Vagina (tissue), 2 donors: Measurements from ENCODE around the gene DCDC2. TPM values are rescaled to one million over a fixed set of nuclear protein-coding genes. Genes with fewer than 3 reads are reported as not detected.

ENCODE experiments used
- DNase-seq, 2 donors: peaks; one replicate each; pipeline ENCODE4 v3.0.0-alpha.2; 2017; ENCODE audit errors: extremely low spot score in 2 of 2
- H3K27ac ChIP-seq: fragments of 200-600 bp; sonication (generic); one replicate; pipeline ENCODE4 v1.5.1; 2019
- H3K27me3 ChIP-seq: fragments of 200-600 bp; sonication (generic); one replicate; pipeline ENCODE4 v1.5.1; 2019
- H3K36me3 ChIP-seq, 2 donors: fragments of 200-600 bp; sonication (generic); one replicate each; pipeline ENCODE4 v1.5.1; 2017 to 2019
- H3K4me1 ChIP-seq: fragments of 200-600 bp; sonication (generic); one replicate; pipeline ENCODE4 v1.5.1; 2019
- H3K4me3 ChIP-seq, 2 donors: fragments of 200-600 bp; sonication (generic); 1 replicate in 1 of 2; 2 replicates in 1 of 2; pipeline ENCODE4 v1.5.1; 2016 to 2019
- H3K9me3 ChIP-seq: fragments of 200-600 bp; sonication (generic); one replicate; pipeline ENCODE4 v1.5.1; 2019
- CTCF ChIP-seq, 3 experiments: fragments of 450-650 bp in 2 of 3; fragments of 200-600 bp in 1 of 3; sonication (generic) in 1 of 3; IDR thresholded peaks; one replicate each; pipeline ENCODE4 v1.5.1; 2017 to 2019; ENCODE audit warnings: antibody characterized with exemption in 3 of 3, mild to moderate bottlenecking in 2 of 3, moderate library complexity in 2 of 3
- POLR2A ChIP-seq, 2 donors: fragments of 450-650 bp; IDR thresholded peaks; one replicate each; pipeline ENCODE4 v1.6.1; 2017; ENCODE audit warnings: antibody characterized with exemption in 2 of 2, mild to moderate bottlenecking in 2 of 2, moderate library complexity in 2 of 2
- POLR2AphosphoS5 ChIP-seq, 2 donors: sonication (generic); formaldehyde crosslinking; IDR thresholded peaks; one replicate each; pipeline ENCODE4 v1.9.0; 2017; ENCODE audit warnings: antibody characterized with exemption in 2 of 2, mild to moderate bottlenecking in 2 of 2, low read depth in 1 of 2; ENCODE audit not compliant: insufficient read depth in 1 of 2
- intact Hi-C: fragments of 100-400 bp; cut with DNase I; formaldehyde crosslinking; loops from one replicate; pipeline ENCODE4 v1.15.1; 2023
- total RNA-seq: library from RNA; depleted of rRNA; stranded (reverse); fragments of >200 nt; gene quantifications from one replicate; pipeline ENCODE4 v1.2.3, GENCODE V29; 2016

Gene DCDC2
- total RNA-seq, 1 donor from 2014 or later, result not detected

GRCh38 chr6:24344976-24345375, 12.9 kb downstream of the DCDC2 start:
- intact Hi-C loops, result no loop called here
- no peaks in the 10 kb centered on the region for H3K4me1 ChIP-seq
- DNase-seq, result no peak
- no peaks in the 10 kb centered on the region for H3K36me3 ChIP-seq
- H3K27me3 ChIP-seq, result no peaks in the 10 kb centered on the region
- TF ChIP-seq POLR2AphosphoS5 (IDR thresholded peaks at IDR 0.05; ENCODE audit: insufficient read depth in 1 of 2, low read depth in 1 of 2) (no peak), CTCF (IDR thresholded peaks at IDR 0.05) (no peak), POLR2A (IDR thresholded peaks at IDR 0.05) (no peak)
- H3K4me3 ChIP-seq, result no peak overlapping the region
- H3K9me3 ChIP-seq, result no peaks in the 10 kb centered on the region
- no peak overlapping the region for H3K27ac ChIP-seq

GRCh38 chr6:24340998-24341938, 16.6 kb downstream of the DCDC2 start:
- no peak for DNase-seq
- TF ChIP-seq POLR2A (IDR thresholded peaks at IDR 0.05) (no peak), CTCF (IDR thresholded peaks at IDR 0.05) (no peak), POLR2AphosphoS5 (IDR thresholded peaks at IDR 0.05; ENCODE audit: insufficient read depth in 1 of 2, low read depth in 1 of 2) (no peak)
- Histone ChIP-seq H3K27ac (no peak overlapping the region), H3K4me3 (no peak overlapping the region), H3K27me3 (no peaks in the 10 kb centered on the region), H3K9me3 (no peaks in the 10 kb centered on the region), H3K4me1 (no peaks in the 10 kb centered on the region), H3K36me3 (no peaks in the 10 kb centered on the region)
- intact Hi-C loops, result no loop called here

GRCh38 chr6:24339932-24340331, 17.9 kb downstream of the DCDC2 start:
- no peak for DNase-seq
- TF ChIP-seq CTCF (IDR thresholded peaks at IDR 0.05) (no peak), POLR2A (IDR thresholded peaks at IDR 0.05) (no peak), POLR2AphosphoS5 (IDR thresholded peaks at IDR 0.05; ENCODE audit: insufficient read depth in 1 of 2, low read depth in 1 of 2) (no peak)
- Histone ChIP-seq H3K9me3 (no peaks in the 10 kb centered on the region), H3K4me3 (no peak overlapping the region), H3K36me3 (no peaks in the 10 kb centered on the region), H3K4me1 (no peaks in the 10 kb centered on the region), H3K27me3 (no peaks in the 10 kb centered on the region), H3K27ac (no peak overlapping the region)
- intact Hi-C loops, result no loop called here

- H3K4me1 ChIP-seq, result no peaks in the 10 kb centered on the region
Measured at GRCh38 chr6:24334285-24334684, 23.6 kb downstream of the DCDC2 start.

More at GRCh38 chr6:24334285-24334684, 23.6 kb downstream of the DCDC2 start:
- H3K9me3 ChIP-seq, result no peaks in the 10 kb centered on the region
- H3K4me3 ChIP-seq, result no peak overlapping the region
- no peak overlapping the region for H3K27ac ChIP-seq
- no peaks in the 10 kb centered on the region for H3K36me3 ChIP-seq
- intact Hi-C loops, result no loop called here
- H3K27me3 ChIP-seq, result no peaks in the 10 kb centered on the region
- DNase-seq, result no peak
- TF ChIP-seq CTCF (IDR thresholded peaks at IDR 0.05) (no peak), POLR2AphosphoS5 (IDR thresholded peaks at IDR 0.05; ENCODE audit: insufficient read depth in 1 of 2, low read depth in 1 of 2) (no peak), POLR2A (IDR thresholded peaks at IDR 0.05) (no peak)
